ENCODE data around the gene EIF3L.

Gene EIF3L

GRCh38 chr22:37930270-37930951 lies 81.2 kb downstream of the EIF3L start:
- DNase-seq = no peak

- no peak for DNase-seq
Measured at GRCh38 chr22:37930952-37931440, 81.8 kb downstream of the EIF3L start.

DNA sequence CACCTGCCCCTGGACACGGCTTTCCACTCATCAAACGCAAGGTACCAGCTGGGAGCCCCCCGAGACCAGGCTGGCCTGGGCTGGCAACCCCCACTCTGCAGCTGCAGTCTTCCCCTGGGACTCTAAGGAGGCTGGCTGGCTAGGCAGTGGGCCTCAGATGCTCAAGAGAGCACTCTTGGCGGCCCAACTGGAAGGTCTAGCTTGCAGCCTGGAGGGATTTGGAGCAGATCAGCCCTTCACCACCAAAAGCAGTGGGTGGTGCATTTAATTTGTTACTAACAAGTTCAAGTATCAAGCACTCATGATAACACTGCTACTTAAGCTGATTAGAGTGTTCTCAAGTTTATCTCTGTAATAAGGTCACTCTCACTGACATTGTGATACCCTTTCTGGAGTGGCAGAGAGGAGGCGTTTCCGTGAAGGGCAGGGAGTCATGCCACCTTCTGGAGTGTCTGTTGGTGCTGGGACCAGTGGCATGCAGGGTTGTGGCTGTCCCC lies 82.7 kb downstream of the EIF3L start:
- no peak for DNase-seq

DNA sequence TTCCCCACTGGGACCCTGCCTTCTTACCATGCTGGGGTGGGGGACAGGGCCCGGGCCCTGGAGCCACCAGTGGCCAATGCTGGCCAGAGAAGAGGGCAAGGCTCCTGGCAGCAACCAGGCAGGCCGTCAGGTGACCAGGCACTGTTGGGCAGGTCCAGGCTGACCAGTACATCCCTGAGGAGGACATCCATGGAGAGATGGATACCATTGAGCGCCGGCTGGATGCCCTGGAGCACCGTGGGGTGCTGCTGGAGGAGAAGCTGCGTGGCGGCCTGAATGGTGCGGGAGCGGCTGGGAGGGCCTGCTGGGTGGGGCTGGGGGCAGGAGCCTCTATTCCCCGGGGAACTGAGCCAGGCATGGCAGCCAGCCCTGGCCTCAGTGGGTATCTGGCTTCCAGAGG lies 83.2 kb downstream of the EIF3L start:
- DNase-seq = no peak

DNA sequence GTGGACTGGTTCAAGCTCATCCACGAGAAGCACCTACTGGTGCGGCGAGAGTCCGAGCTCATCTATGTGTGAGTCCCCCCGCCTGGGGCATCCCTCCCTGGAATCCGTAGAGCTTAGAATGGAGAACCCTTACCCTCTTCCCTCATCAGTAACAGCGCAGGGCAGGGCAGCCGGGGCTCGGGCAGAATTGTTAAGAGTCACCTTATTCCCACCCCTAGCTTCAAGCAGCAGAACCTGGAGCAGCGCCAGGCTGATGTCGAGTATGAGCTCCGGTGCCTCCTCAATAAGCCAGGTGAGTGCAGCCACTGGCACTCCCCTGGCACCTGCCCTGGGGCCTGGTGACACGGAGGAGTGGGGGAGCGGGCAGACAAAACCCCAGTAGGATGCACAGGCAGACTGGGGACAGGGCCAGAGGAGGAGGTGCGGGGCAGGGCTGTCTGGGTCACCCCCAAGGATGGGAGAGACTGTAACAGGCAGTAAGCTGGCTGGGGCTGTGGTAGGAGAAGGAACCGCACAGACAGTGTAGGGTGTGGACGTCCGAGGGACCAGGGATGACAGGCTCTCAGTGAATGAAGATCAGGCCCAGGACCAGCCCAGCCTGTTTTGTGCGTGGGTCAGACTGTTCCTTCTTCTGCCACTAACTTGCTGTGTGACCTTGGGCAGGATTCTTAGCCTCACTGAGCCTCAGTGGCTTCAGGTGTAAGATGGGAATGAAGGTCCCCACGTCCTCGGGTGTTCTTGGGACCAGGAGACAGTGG lies 83.8 kb downstream of the EIF3L start:
- no peak for DNase-seq

- peak; percentile 93 for DNase-seq
Measured at GRCh38 chr22:37933711-37934376, 84.6 kb downstream of the EIF3L start.

Data from activated CD8-positive, alpha-beta memory T cell treated with anti-CD3 and anti-CD28 coated beads for 24 hours (primary cell).